D721Med (cell line): ENCODE measurements around the gene TMTC1.

Source experiments
- DNase-seq: peaks from one replicate; pipeline ENCODE4 v3.0.0; 2011; ENCODE audit warnings: low spot score; ENCODE audit not compliant: insufficient read length
- FAIRE-seq: peaks from 2 replicates; lab custom pipeline; 2011; peaks lifted over from hg19 to GRCh38; lab: Jason Lieb, UNC
- CTCF ChIP-seq: IDR thresholded peaks from 2 replicates; pipeline ENCODE4 v1.5.1; 2012; ENCODE audit warnings: mild to moderate bottlenecking, control low read depth; ENCODE audit not compliant: insufficient read depth; ENCODE audit errors: missing control alignments

TMTC1 gene

GRCh38 chr12:29741342-29742241 is 42.1 kb downstream of the TMTC1 start:
- DNase-seq: no peak
- no peak for FAIRE-seq
- no peak for TF ChIP-seq CTCF

DNA sequence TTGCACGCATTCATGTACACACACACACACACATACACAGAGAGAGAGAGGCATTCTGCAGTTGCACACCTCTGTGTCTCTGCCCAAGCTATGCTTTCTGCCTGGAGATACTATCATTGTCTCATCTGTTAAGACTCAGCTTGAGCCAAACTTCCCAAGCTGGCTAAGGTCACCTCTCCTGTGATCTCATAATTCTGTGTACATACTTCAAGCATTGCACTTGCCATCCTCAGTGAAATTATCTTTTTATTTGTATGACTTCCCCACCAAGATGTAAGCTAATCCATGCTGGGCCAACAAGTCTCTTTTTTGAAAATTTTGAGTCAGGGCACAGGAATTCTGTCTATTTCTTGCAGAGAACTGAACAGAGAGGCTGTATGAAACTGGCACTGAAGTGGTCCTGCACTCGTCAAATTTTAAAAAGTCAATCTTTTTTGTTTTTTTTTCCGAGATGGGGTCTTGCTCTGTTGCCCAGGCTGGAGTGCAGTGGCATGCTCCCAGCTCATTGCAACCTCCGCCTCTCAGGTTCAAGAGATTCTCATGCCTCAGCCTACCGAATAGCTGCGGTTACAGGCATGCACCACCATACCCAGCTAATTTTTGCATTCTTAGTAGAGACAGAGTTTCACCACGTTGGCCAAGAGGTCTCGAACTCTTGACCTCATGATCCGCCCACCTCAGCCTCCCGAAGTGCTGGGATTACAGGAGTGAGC is 44.3 kb downstream of the TMTC1 start:
- TF ChIP-seq CTCF: no peak
- no peak for DNase-seq
- FAIRE-seq: no peak

GRCh38 chr12:29738365-29738764 is 45.4 kb downstream of the TMTC1 start:
- FAIRE-seq (no peak), DNase-seq (no peak)
- no peak for TF ChIP-seq CTCF

- DNase-seq: no peak
- no peak for TF ChIP-seq CTCF
- FAIRE-seq: no peak
These were observed 46.1 kb downstream of the TMTC1 start for GRCh38 chr12:29737644-29738043.

DNA sequence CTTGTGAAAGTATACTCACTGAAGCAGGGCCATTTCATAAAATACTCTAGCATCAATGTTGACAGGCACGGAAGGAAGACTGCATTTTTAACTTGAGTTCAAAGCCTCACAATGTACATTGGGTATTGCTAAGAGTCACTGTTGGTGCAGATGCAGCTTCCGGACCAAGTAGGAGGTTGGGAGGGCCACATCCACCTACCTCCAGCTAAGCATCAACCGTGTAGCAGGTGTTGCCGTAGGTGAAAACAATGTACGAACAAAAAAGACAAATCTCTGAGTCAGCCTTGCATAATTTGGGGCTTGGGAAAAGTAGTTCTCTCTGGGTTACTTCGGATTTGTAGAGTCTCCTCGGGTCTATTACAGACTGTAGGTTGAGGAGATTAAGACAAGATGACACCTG is 48.1 kb downstream of the TMTC1 start:
- DNase-seq (no peak), FAIRE-seq (no peak)
- TF ChIP-seq CTCF: no peak

DNA sequence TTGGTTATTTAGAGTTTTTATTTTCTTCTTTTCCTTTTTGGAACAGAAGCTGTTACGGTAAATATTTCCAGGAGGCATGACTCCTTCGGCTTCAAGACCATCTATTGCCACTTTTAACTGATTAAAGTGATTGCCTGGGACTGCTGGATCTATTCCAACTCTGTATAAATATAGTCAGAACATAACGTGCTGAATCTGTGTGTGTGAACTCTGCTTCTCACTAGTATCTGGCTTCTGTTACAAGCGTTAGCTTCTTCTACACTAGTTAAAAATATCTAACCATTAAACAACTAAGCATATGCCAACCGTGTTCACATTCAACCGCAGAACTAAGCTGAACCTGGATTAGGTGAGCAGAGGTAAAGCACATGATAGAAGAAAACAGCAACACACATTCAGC is 49.0 kb downstream of the TMTC1 start:
- no peak for FAIRE-seq
- TF ChIP-seq CTCF: no peak
- no peak for DNase-seq
